ENCODE measurements around the gene CD47.

CD47 gene

GRCh38 chr3:108090701-108091497 is at the start of gene CD47:
CD47 (minus strand) TSS chr3:108091031; CDS start chr3:108090908, 123 bp downstream.
- DNase-seq: peak; percentile 62 to 87

DNA sequence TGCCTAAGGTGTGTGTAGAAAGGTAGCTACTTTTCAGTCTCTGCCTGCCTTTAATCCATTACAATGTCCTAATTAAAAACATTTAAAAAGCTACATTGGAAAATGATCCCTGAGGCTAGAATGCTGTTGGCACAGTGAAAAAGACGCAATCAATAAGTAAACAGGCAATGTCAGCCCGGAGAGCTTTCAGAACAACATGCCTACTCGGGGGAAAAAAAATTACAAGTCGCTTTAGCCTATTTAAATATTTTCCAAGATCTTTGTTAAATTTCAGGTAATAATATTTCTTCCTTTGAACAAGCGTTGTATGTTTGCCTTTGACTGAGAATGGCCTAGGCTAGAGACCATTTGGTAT is 46.6 kb upstream of the CD47 start:
- DNase-seq: no peak

GRCh38 chr3:108136561-108137459 is 46.0 kb upstream of the CD47 start:
- DNase-seq: no peak

DNA sequence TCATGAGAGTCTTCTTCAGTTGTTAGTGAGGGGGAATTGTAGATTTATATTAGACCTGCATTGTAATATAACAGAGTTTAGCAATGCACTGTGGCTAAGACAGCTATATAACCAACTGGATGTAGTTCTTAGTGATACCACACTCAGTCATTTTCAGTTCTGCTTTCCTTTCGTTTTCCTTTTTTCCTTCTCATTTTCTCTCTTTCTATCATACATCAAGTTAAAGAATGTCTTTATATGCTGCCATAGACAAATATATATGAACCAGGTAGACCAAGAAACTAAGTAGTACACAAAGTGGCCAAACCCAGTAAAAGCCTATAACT is 43.7 kb upstream of the CD47 start:
- no peak for DNase-seq

GRCh38 chr3:108133858-108134554 is 43.2 kb upstream of the CD47 start:
- DNase-seq: no peak

- DNase-seq: no peak
Measured at GRCh38 chr3:108133048-108133369, 42.2 kb upstream of the CD47 start.

DNA sequence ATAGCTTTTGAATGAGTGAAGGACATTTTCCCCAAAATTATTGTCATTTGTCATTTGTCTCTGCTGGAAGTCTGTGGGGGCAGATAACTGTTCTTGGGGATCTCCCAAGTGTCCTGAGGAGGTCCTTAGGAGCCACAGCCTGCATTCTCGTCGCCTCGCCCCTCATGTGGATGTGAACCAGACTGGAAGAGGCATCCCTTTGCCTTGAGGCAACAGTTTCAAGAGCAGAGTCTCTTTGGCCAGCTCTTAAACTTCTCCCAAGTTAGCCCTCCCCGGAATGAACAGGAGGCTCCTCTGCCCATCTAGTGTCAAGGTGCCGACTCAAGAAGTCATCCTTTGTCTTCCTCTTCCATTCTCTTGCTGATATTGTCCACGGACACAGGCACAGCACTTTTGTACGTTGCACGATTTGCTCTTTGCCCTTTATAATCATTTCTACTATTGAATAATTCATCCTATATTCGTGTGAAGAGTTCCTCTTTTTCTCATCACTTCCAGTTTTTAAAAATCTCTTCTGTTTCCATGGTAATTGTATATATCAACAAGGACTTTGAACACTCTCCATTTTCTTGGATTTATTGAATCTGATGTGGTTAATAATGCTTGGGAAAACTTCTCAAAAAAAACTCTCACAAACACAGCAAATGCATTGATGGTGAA is 40.8 kb upstream of the CD47 start:
- DNase-seq: no peak

DNA sequence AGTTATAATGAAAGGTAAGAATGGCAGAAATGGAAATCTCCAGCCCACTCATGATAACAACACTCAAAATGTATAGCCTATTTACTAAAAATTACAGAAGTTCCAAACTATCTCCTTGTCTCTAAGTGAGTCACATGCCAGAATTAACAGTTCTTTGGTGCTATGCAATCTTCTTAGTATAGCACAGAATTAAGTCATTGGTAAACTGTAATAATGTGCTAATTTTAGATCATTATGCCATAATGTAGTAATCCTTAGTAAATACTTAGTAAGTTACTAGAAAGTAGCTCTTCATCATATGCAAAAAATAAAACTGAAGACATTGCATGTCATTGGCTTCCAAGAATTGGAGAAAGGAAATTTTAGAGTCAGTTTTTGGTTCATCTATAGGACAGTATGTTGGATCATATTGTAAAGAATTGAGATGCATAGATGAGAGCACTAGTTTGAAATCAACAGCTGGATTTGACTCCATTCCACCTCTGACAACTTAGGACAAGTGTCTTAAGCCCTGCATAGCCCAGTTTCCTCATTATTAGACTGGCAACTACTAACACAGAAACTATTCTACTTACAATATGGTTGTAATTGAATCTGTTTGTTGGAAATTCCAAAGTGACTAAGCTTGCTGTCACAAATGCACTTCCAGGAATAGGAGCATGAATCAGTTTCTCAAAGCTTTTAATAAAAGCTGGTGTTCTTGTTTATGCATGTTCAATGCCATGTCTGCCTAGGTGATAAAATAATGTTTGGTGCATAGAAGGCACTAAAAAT is 40.1 kb upstream of the CD47 start:
- DNase-seq: no peak

DNA sequence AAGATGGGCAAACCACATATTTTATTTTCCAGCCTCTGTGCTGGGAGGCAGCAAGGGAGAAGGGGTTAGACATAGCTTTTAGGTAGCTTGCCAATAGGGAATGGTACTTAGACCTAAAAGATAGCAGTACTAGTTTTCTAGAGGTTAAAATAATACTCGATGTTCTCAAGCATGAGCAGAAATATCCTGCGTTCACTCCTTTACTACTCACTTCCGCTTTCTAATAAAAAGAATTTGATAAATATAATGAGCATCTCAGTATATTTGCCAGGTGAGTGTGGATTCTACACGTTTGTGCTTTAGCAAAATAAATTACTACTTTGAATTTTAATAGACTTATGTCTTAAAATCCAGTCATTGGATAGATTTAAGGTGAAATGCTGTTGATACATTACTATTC is 39.4 kb upstream of the CD47 start:
- DNase-seq: no peak

GRCh38 chr3:108127301-108127988 is 36.6 kb upstream of the CD47 start:
- DNase-seq: no peak

DNA sequence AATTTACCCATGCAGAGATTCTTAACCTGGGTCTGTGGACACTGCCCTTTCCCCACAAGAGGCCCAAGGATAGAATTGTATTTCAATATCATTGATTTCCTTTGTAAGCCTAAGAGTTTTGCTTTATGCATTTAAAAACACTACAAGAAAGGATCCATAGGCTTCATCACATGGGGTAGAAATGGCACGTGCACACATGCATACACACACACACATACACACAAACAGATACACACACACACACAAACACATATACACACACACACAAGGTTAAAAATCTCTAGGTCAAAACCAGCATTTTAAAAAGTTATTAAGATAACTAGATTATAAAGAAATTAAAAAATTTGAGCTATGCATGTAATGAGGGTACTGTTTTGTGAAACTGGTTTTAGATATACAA is 35.5 kb upstream of the CD47 start:
- DNase-seq: no peak

DNA sequence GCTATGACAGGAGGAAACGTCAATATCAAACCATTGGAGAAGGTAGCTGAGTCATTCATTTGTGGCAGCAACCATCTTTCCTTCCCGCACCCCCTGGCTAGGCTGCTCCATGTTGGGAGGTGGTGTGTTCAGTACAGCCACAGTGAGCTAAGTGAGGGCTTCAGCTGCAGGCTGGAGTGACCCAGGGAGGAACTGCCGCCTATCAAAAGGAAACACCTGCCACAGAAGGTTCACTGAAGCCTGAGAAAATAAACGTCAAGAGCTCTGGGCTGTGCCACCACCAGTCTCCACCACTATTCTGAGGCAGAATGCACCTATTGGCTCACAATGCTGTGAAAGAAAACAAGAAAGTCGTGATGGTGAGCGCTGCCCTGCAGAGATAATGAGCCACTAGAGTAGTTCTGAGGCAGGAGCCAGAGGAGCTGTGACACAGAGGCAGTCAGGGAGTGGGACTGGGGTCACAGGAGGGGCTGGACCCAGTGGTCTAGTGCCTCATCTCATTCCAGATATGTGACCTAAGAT is 34.8 kb upstream of the CD47 start:
- no peak for DNase-seq

DNA sequence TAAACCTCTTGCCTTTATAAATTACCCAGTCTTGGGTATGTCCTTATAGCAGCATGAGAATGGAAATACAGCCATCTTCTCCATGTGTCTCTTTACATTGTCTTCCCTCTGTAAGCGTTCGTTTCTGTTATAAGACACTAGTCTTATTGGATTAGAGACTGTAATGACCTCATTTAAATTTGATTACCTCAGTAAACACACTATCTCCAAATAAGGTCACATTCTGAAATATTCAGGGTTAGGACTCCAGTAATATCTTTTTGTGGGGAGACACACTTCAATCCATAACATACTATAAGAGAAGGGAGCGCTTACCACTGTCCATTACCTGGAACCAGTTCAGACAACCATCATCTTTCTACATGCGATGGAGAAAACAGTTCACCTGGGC is 34.3 kb upstream of the CD47 start:
- no peak for DNase-seq

DNA sequence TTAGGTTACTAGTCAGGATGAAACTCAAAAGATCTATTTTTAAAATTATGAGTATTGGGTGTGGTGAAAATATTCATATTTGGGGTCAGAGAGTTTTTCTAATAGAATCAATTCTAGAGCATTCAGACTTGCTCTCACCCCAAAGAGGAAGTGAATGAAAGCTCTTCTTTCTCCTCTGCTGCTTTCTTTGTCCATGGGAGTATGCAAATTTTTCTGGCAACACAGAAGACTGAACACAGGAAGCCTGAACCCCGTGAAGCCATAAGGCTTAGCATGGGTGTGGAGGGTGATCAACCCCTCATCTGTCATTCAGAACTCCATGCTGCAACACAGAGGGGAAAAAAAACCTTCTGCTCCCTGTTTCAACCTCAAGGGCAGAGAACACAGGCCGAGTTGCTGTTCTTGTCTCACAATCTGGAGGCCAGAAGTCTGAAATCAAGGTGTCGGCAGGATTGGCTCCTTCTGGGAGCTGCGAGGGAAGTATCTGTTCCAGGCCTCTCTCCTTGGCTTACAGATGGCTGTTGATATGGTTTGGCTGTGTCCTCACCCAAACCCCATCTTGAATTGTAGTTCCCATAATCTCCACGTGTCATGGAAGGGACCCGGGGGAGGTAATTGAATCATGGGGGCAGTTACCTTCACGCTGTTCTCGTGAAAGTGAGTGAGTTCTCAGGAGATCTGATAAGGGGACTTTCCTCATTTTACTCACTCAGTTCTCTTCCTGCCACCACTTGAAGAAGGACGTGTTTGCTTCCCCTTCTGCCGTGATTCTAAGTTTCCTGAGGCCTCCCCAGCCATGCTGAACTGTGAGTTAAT is 33.7 kb upstream of the CD47 start:
- no peak for DNase-seq

- no peak for DNase-seq
Measured at GRCh38 chr3:108123326-108123725, 32.5 kb upstream of the CD47 start.

DNA sequence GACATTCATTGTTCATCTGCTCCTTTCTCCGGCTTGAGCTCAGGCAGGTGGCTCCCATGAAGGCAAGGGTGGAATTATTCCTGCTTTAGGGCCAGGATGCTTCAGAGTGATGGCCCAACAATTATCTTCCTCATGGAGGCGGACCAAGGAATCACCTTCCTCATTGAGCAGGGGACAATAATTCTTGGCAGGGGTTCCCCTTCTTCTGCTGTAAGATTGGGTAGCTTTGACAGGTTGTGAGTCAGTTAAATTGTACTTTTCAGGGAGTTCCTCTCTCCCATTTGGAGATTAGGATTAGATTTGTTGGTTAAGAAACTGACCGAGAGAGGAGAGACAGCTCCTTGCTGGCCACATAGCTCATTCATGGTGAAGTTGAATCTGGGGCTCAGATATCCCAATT is 31.4 kb upstream of the CD47 start:
- DNase-seq: no peak

- no peak for DNase-seq
Measured at GRCh38 chr3:108119398-108120104, 28.7 kb upstream of the CD47 start.

DNA sequence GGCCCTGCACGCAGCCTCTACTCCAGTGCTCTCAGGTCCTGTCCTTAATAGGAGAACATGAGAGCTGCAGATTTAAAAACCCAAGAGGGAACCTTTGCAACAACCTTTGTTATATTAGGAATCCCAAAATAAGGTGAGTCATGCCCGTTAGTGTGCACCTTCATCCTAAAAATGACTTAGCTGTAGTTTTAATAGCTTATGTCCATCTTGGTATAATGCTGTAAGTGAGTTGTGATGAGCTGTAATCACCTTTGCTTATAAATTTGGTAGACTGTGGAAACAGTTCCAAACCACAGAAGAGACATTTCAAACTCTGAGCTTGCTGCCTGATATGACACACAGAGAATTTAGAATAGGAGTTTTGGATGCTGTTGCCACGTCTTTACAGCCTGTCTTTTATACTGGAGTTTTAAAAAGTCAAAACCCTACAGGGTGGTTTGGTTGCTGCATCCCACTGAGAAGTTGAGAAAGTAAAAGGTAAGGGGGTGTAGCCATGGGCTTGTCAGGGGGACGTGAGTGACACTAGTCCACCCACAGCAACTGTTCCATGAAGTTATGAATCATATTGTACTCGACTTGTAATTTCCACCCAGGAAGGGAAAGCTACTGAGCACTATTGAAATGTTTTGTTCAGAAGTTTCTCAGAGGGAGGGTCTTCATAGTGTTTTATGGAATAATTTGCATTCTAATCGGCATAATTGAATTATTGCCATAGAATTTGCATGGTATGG is 27.4 kb upstream of the CD47 start:
- no peak for DNase-seq

DNA sequence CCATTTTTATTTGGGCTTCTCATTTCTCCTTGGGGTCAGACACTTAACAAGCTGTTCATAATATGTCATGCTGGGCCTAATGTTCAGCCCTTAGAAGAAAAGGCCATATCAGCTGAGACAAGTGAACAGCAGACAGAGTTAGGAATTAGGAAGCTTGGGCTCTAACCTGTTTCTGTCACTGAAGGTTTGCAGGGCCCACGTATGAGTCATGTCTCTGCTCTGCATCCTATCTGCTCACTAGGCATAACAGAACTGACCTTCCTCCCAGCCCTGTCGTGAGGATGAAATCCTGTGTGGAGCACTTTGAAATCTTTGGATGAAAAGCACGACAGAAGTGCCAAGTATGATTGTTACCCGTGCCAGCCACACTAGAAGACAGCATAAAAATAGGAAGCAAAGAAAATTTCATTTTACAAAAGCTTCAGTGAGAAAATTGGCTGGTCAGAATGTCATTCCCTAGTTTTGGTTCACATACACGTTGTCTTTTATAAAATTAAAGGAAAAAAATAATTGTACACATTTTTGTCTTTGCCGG is 26.5 kb upstream of the CD47 start:
- DNase-seq: no peak
